GM23338 (cell line): Measurements from ENCODE around the gene BSND. TPM values are rescaled to one million over a fixed set of nuclear protein-coding genes. Genes with fewer than 3 reads are reported as not detected.
A peak's percentile ranks its signal among the peaks of the same experiment; 100 is the strongest.

Experiments
- ATAC-seq: fragments of 200-7000 bp; cut with Tn5 transposase; 3 replicates; pipeline ENCODE4 v1.9.1; 2020
- DNase-seq: peaks from one replicate; pipeline ENCODE4 v3.0.0-alpha.2; 2015; ENCODE audit warnings: low spot score
- H2AFZ ChIP-seq: fragments of 200-600 bp; sonication (generic); 2 replicates; pipeline ENCODE4 v1.8.0; 2016; ENCODE audit warnings: antibody characterized with exemption, mild to moderate bottlenecking, moderate library complexity
- H3F3A ChIP-seq: fragments of 200-600 bp; sonication (generic); replicated peaks from 2 replicates; pipeline ENCODE4 v1.8.0; 2017; ENCODE audit warnings: antibody characterized with exemption, mixed run types, low read depth
- H3K27ac ChIP-seq: fragments of 200-600 bp; sonication (generic); 2 replicates; pipeline ENCODE4 v1.6.1; 2016; ENCODE audit warnings: low read depth
- H3K27me3 ChIP-seq: fragments of 200-600 bp; sonication (generic); 2 replicates; pipeline ENCODE4 v1.8.0; 2016; ENCODE audit warnings: mild to moderate bottlenecking, mixed run types, moderate library complexity; ENCODE audit not compliant: insufficient read depth
- H3K36me3 ChIP-seq: fragments of 200-600 bp; sonication (generic); 2 replicates; pipeline ENCODE4 v1.8.0; 2016; ENCODE audit warnings: mild to moderate bottlenecking; ENCODE audit not compliant: insufficient read depth
- H3K4me1 ChIP-seq: fragments of 200-600 bp; sonication (generic); 2 replicates; pipeline ENCODE4 v1.8.0; 2016; ENCODE audit warnings: mild to moderate bottlenecking, moderate library complexity; ENCODE audit not compliant: insufficient read depth
- H3K4me2 ChIP-seq: fragments of 200-600 bp; sonication (generic); 2 replicates; pipeline ENCODE4 v1.7.1; 2017; ENCODE audit warnings: mixed run types
- H3K4me3 ChIP-seq: fragments of 200-600 bp; sonication (generic); 2 replicates; pipeline ENCODE4 v1.6.1; 2016; ENCODE audit warnings: mixed run types
- H3K79me2 ChIP-seq: fragments of 200-600 bp; sonication (generic); replicated peaks from 2 replicates; pipeline ENCODE4 v1.8.0; 2017; ENCODE audit warnings: mild to moderate bottlenecking; ENCODE audit not compliant: insufficient read depth
- H3K9me2 ChIP-seq: fragments of 200-600 bp; sonication (generic); 2 replicates; pipeline ENCODE4 v1.8.0; 2017; ENCODE audit not compliant: insufficient read depth
- H4K20me1 ChIP-seq: fragments of 200-600 bp; sonication (generic); replicated peaks from 2 replicates; pipeline ENCODE4 v1.8.0; 2017; ENCODE audit warnings: mild to moderate bottlenecking; ENCODE audit not compliant: insufficient read depth
- H3K27ac Mint-ChIP-seq: 2 replicates; pipeline ENCODE4 v1.8.0; 2020; ENCODE audit warnings: inconsistent platforms, mild to moderate bottlenecking, moderate library complexity, mixed read lengths
- H3K27me3 Mint-ChIP-seq: 3 replicates; pipeline ENCODE4 v1.8.0; 2022; ENCODE audit warnings: low read depth, mild to moderate bottlenecking, moderate library complexity, mixed read lengths, inconsistent platforms; ENCODE audit not compliant: insufficient read depth, poor library complexity
- H3K36me3 Mint-ChIP-seq: 3 replicates; pipeline ENCODE4 v1.8.0; 2021; ENCODE audit warnings: low read depth, mild to moderate bottlenecking, inconsistent platforms, moderate library complexity, mixed read lengths
- H3K4me1 Mint-ChIP-seq: 3 replicates; pipeline ENCODE4 v1.8.0; 2020; ENCODE audit warnings: mild to moderate bottlenecking, inconsistent platforms, mixed read lengths
- H3K4me3 Mint-ChIP-seq: 3 replicates; pipeline ENCODE4 v1.8.0; 2021; ENCODE audit warnings: moderate library complexity, mild to moderate bottlenecking, inconsistent platforms, mixed read lengths
- H3K9me3 Mint-ChIP-seq: 3 replicates; pipeline ENCODE4 v1.8.0; 2020; ENCODE audit warnings: moderate library complexity, mild to moderate bottlenecking, inconsistent platforms, mixed read lengths
- CREB1 ChIP-seq: fragments of 250-450 bp; sonication (Bioruptor Pico); IDR thresholded peaks from 2 replicates; pipeline ENCODE4 v1.5.0; 2020; ENCODE audit warnings: low read depth, mild to moderate bottlenecking, moderate library complexity
- EZH2 ChIP-seq: fragments of 200-600 bp; sonication (generic); IDR thresholded peaks from one replicate; pipeline ENCODE4 v1.8.0; 2017; ENCODE audit warnings: antibody characterized with exemption, mild to moderate bottlenecking, low read depth; ENCODE audit not compliant: unreplicated experiment
- JUNB ChIP-seq: IDR thresholded peaks from one replicate; pipeline ENCODE4 v1.6.1; 2016; ENCODE audit warnings: antibody characterized with exemption; ENCODE audit not compliant: unreplicated experiment
- NANOG ChIP-seq: IDR thresholded peaks from 2 replicates; pipeline ENCODE4 v1.6.1; 2016; ENCODE audit warnings: antibody characterized with exemption, borderline replicate concordance
- POLR2AphosphoS5 ChIP-seq: IDR thresholded peaks from 2 replicates; pipeline ENCODE4 v1.6.1; 2016; ENCODE audit warnings: antibody characterized with exemption, low read depth
- STAT1 ChIP-seq: IDR thresholded peaks from one replicate; pipeline ENCODE4 v1.6.1; 2016; ENCODE audit warnings: antibody characterized with exemption; ENCODE audit not compliant: unreplicated experiment
- ZNF114 ChIP-seq: fragments of 250-450 bp; sonication (Bioruptor Pico); IDR thresholded peaks from 2 replicates; pipeline ENCODE4 v1.5.0; 2020; ENCODE audit warnings: mild to moderate bottlenecking, moderate library complexity
- ZNF331 ChIP-seq: fragments of 250-450 bp; sonication (Bioruptor Pico); IDR thresholded peaks from 2 replicates; pipeline ENCODE4 v1.5.0; 2020; ENCODE audit warnings: low read depth, mild to moderate bottlenecking, moderate library complexity
- polyA plus RNA-seq: library from polyadenylated mRNA; unstranded; fragments of >200 nt; fragmentation: Nextera tagmentation; extraction: Ambion mirVana; gene quantifications from 2 replicates; pipeline ENCODE4 v1.2.1, GENCODE V29; 2016
- total RNA-seq: library from RNA; depleted of rRNA; stranded (reverse); fragments of >200 nt; shearing (Covaris generic); gene quantifications from 2 replicates; pipeline ENCODE4 v1.2.3, GENCODE V29; 2014
- TF ChIP-seq, protein P1 (sequence below): IDR thresholded peaks from one replicate; pipeline ENCODE4 v1.6.1; 2018; ENCODE audit warnings: antibody characterized with exemption; ENCODE audit not compliant: unreplicated experiment
- TF ChIP-seq, protein P2 (sequence below): IDR thresholded peaks from 2 replicates; pipeline ENCODE4 v1.6.1; 2016; ENCODE audit warnings: antibody characterized with exemption

BSND gene
- total and polyA plus RNA-seq, 2 experiments from 2014 or later, result 0.55 to 1.4 TPM

DNA sequence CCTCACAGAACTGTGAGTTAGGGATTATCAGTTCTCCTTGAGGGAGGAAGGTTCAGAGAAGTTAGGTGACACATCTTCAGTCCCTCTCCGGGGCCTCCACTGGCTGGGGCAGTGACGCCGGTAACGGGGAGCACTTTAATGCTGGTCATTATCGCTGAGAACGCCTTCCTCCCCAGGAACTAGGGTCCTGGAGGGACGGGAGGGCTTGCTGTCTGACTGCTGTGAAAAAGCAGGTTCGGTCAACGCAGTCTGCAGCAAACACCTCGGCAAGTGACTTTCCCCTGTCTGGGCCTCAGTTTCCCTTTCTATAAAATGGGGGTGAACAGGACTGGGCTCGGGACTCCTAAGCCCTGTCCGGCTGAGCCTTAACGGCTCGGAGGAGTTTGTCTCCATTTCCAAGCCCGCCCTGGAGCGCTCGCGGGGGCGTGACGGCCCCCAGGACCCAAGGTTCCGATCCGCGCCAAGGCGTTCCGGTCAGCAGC, 18.6 kb upstream of the BSND start (continued):
- TF ChIP-seq ZNF331 (CRISPR knock-in tag) (no peak), EZH2 (no peak), ZNF114 (CRISPR knock-in tag) (no peak), POLR2AphosphoS5 (no peak), NANOG (no peak), CREB1 (CRISPR knock-in tag) (no peak), JUNB (no peak), STAT1 (no peak)
- TF ChIP-seq, protein P1, sequence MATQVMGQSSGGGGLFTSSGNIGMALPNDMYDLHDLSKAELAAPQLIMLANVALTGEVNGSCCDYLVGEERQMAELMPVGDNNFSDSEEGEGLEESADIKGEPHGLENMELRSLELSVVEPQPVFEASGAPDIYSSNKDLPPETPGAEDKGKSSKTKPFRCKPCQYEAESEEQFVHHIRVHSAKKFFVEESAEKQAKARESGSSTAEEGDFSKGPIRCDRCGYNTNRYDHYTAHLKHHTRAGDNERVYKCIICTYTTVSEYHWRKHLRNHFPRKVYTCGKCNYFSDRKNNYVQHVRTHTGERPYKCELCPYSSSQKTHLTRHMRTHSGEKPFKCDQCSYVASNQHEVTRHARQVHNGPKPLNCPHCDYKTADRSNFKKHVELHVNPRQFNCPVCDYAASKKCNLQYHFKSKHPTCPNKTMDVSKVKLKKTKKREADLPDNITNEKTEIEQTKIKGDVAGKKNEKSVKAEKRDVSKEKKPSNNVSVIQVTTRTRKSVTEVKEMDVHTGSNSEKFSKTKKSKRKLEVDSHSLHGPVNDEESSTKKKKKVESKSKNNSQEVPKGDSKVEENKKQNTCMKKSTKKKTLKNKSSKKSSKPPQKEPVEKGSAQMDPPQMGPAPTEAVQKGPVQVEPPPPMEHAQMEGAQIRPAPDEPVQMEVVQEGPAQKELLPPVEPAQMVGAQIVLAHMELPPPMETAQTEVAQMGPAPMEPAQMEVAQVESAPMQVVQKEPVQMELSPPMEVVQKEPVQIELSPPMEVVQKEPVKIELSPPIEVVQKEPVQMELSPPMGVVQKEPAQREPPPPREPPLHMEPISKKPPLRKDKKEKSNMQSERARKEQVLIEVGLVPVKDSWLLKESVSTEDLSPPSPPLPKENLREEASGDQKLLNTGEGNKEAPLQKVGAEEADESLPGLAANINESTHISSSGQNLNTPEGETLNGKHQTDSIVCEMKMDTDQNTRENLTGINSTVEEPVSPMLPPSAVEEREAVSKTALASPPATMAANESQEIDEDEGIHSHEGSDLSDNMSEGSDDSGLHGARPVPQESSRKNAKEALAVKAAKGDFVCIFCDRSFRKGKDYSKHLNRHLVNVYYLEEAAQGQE, result no peak
- TF ChIP-seq, protein P2, sequence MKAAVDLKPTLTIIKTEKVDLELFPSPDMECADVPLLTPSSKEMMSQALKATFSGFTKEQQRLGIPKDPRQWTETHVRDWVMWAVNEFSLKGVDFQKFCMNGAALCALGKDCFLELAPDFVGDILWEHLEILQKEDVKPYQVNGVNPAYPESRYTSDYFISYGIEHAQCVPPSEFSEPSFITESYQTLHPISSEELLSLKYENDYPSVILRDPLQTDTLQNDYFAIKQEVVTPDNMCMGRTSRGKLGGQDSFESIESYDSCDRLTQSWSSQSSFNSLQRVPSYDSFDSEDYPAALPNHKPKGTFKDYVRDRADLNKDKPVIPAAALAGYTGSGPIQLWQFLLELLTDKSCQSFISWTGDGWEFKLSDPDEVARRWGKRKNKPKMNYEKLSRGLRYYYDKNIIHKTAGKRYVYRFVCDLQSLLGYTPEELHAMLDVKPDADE, result no peak

GRCh38 chr1:54980528-54981241, 18.0 kb upstream of the BSND start, which contains the start of gene TMEM61:
Gene TMEM61 (plus strand): TSS chr1:54980628. CDS start chr1:54981066, 438 bp downstream.
- peak; percentile 71 for DNase-seq

More at GRCh38 chr1:54980528-54981241, 18.0 kb upstream of the BSND start, which contains the start of gene TMEM61:
- peaks cover 29% of the 10 kb centered on the region for H3K27me3 ChIP-seq
- Mint-ChIP-seq H3K4me1 (peaks cover 28% of the 10 kb centered on the region), H3K36me3 (no peaks in the 10 kb centered on the region), H3K9me3 (no peaks in the 10 kb centered on the region), H3K27ac (no peak within 1 kb of the TSS), H3K27me3 (peaks cover 22% of the 10 kb centered on the region), H3K4me3 (peak within 1 kb of the TSS; percentile 69)
- H3K36me3 ChIP-seq, result no peaks in the 10 kb centered on the region
- peak within 1 kb of the TSS; percentile 62 for H3K4me3 ChIP-seq
- ATAC-seq, result peak; percentile 80
- no peak within 1 kb of the TSS for H3K27ac ChIP-seq
- no peaks in the 10 kb centered on the region for H3K9me2 ChIP-seq
- no peaks in the 10 kb centered on the region for H3K79me2 ChIP-seq
- H2AFZ ChIP-seq, result peak within 1 kb of the TSS; percentile 81
- H3F3A ChIP-seq, result no peaks in the 10 kb centered on the region
- H3K4me1 ChIP-seq, result peaks cover 27% of the 10 kb centered on the region
- no peaks in the 10 kb centered on the region for H4K20me1 ChIP-seq
- H3K4me2 ChIP-seq, result peak within 1 kb of the TSS; percentile 83
- TF ChIP-seq, protein P1, result peak; percentile 41
- TF ChIP-seq ZNF331 (CRISPR knock-in tag) (no peak), STAT1 (no peak)
